GM12892 (cell line): ENCODE results near the gene SLC13A3.

Source experiments
- DNase-seq: peaks from one replicate; pipeline ENCODE4 v3.0.0; 2011; ENCODE audit not compliant: insufficient read length
- FAIRE-seq: peaks from 2 replicates; lab custom pipeline; 2011; peaks lifted over from hg19 to GRCh38; lab: Jason Lieb, UNC
- POLR2A ChIP-seq: IDR thresholded peaks from 2 replicates; pipeline ENCODE4 v1.6.1; 2011; ENCODE audit warnings: low read depth, low read length, control low read depth
- POLR2AphosphoS5 ChIP-seq: IDR thresholded peaks from 2 replicates; pipeline ENCODE4 v1.6.1; 2011; ENCODE audit warnings: low read depth, low read length, control low read depth
- TAF1 ChIP-seq: IDR thresholded peaks from 2 replicates; pipeline ENCODE4 v1.6.1; 2011; ENCODE audit warnings: low read depth, mild to moderate bottlenecking, control low read depth, low read length, borderline replicate concordance

SLC13A3 gene

DNA sequence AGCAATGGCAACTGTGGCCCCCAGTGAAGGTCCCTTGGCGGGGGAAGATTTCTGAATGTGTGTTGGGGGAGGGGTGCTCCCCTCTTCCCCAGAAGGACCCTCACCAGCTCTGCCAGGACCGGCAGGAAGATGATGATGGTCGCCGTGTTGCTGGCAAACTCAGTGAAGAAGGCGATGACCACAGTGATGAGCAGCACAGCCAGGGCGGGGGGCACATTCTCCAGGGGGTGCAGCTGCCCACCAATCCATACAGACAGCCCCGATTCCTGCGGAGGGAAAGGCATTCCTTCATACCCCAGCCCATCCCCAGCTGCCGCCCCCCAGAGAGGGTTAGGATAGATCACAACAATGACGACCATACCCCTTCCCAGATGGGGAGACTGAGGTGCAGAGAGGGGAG is 85.1 kb downstream of the SLC13A3 start:
- TF ChIP-seq TAF1: no peak
- TF ChIP-seq POLR2AphosphoS5: no peak
- no peak for TF ChIP-seq POLR2A
- DNase-seq: no peak
- FAIRE-seq: no peak

DNA sequence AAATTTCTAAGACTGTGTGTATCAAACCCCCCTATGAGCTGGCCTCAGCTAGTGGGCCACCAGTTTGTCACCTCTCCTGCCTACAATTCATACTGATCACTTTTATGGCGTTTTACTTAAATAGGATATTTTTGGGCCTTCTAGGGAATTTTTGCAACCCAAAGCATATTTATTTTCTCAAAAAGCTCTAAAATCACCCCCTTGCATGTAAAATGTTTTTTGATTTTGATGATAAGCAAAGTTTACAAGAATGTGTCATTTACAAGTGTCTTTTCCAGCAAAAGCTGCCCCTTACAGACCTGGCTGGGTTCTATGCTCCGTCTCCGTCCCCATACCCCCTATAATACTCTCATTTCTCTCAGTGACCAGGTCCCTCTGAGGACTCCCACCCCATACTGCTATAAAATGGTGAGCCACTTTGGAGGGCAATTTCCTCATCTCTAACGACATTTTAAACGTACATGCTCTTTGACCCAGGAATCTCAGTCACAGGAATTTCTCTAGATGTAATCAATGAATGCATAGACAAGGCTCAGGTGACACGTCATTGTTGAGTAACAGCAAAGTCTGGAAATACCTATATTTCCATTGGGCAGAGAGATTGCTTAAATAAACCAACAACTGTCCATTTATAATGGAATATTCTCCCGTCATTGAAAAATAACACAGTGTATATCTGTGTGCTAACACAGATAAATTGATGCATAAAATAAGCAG is 86.9 kb downstream of the SLC13A3 start:
- DNase-seq (no peak), FAIRE-seq (no peak)
- TF ChIP-seq TAF1 (no peak), POLR2AphosphoS5 (no peak), POLR2A (no peak)

DNA sequence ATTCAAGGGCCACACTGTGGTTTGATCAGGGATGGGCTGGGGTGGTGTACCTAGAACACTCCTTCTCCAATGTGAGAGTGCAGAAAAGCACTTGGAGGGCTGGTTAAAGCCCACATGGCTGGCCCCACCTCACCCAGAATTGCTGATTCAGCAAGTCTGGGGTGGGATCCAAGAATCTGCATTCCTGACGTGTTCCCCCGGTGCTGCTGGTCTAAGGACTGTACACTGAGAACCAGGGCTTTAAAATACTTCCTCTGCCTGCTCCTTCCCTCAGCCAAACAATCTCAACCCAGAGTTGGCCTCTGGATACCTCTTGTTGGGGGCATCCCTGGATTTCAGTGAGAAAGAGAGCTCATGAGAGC is 87.4 kb downstream of the SLC13A3 start:
- FAIRE-seq (no peak), DNase-seq (no peak)
- TF ChIP-seq POLR2AphosphoS5: no peak
- no peak for TF ChIP-seq POLR2A
- no peak for TF ChIP-seq TAF1

DNA sequence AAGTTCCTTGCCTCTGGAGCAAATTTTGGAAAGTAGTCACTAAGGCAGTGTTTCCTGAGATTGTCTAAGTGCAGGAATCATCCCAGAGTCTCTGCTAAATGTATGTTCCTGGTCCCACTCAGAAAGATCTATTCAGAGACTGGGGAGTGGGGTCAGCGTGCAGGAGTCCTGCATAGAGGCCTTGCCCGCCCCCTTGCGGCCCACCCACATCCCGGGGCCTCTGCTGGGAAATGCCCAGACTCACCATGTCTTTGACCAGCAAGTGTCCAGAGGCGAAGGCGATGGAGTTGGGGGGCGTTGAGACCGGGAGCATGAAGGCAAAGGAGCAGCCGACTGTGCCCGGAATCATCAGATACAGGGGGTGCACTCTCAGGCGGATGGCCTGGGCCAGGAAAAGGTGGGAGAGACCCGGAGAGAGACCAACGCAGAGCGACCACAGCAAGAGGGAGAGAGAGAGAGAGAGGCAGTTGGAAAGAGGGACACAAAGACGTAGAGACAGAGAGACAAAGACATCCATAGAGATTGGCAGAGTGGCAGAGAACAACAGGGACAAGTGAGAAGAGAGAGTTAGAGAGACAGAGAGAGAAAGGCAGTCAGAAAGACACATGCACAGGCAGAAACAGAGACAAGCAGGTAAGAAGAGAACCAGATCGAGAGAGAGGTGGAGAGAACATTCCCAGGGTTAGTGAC is 87.9 kb downstream of the SLC13A3 start:
- TF ChIP-seq POLR2AphosphoS5 (no peak), TAF1 (no peak), POLR2A (no peak)
- no peak for DNase-seq
- FAIRE-seq: no peak

DNA sequence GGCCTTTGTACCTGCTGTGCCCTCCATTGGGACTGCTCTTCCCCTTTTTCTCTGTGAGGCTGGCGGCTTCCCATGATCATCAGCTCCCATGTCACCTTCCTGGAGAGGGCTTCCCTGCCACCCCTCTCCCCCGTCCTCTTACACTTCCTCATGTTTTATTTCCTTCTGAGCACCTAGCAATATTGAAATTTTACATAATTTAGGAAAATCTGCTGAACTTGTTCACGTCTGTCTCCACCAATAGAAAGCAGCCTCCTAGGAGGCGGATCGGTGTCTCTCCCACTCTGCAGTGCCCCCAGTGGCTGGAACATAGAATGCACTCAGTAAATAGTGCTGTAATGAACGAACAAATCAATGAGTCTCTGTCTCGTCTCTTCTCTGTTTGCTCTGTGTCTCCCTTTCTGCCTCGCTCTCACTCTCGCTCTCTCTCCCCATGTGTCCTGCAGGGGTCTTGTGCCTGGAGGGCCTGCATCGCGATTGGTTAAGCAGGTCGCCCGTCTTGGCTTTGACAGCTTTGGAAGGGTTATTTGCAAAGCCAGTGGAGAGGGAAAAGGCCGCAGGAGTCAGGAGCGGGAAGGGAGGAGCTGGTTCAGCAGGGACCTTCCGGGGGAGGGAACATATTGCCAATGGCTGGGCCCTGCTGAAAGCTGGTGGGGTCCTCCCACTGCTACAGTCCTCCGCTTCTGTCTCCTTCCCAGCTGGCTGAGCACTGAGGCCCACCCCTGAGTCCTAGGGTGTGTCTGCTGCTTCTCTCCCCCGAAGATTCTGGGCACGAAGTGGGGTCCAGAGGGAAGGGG is 88.7 kb downstream of the SLC13A3 start:
- peak; percentile 52 for DNase-seq
- peak; percentile 81 for FAIRE-seq
- TF ChIP-seq TAF1: no peak
- TF ChIP-seq POLR2A: no peak
- TF ChIP-seq POLR2AphosphoS5: no peak

DNA sequence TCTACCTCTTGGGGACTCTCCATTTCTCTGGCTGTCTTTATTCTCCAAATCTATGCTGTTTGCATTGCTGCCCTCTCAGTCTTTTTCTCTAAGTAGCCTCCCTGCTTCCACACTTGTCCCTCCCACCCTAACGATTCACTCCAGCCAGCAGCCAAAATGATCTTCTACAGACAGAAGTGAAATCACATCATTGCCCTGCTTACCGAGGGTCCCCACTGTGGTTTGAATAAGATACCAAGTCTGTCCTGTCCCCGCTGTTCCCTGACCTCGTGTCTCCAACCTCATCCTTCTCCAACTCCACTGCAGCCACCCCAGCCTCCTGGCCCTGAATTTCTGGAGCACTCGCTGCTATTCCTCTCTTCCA is 89.3 kb downstream of the SLC13A3 start:
- DNase-seq: no peak
- FAIRE-seq: no peak
- TF ChIP-seq POLR2A (no peak), POLR2AphosphoS5 (no peak), TAF1 (no peak)

DNA sequence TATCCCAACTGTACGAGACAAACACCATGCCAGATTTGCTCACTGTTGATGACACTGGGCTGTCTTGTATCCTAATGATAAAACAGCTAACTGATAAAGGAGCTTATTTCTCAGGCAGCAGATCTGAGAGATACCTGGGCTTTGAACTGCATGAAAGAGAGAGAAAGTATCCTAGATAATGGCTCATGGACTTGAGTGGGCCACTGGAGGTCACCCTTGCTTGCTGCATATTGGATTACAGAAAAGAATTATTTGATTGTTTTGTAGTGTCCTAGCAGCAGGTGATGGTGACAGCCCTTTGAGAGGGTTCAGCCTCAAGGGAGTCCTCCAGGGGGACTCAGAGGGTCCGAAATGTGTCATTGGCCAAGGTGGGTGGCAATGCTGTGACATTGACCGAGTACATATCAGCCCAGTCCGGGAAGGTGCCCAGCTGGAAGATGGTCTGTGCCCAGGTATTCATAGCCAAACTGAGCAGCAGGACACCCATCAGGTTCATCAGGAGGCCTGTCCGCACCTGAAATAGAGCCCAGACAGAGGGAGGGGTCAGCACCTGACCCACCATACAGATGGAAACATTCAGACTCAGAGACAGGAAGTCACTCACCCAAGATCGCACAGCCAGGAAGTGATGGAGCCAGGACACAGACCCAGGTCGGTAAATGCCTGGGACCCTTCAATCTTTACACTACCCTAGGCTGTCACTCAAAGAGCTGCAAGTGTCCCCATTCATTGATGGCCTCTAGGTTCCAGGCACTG is 91.4 kb downstream of the SLC13A3 start:
- TF ChIP-seq POLR2A: no peak
- TF ChIP-seq POLR2AphosphoS5: no peak
- no peak for TF ChIP-seq TAF1
- no peak for DNase-seq
- no peak for FAIRE-seq

DNA sequence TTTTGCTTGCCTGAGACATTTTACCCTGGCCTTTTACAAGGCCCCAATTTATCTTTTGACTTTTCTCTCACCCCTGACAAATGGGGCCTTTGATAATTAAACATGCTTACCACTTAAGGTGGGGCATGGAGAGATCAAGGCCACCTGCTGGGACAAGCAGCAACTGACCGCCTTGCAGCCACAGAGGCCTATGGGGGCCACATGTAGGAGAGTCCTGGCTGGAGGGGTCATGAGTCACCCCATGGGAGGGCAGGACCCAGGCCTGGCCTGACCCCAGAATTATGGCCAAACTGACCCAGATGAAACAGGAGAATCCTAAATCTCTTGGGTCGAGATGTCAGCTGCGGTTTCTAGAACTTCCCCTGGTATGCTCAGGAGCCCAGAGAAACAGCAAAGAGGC is 92.3 kb downstream of the SLC13A3 start:
- DNase-seq (no peak), FAIRE-seq (no peak)
- no peak for TF ChIP-seq POLR2A
- TF ChIP-seq TAF1: no peak
- no peak for TF ChIP-seq POLR2AphosphoS5

DNA sequence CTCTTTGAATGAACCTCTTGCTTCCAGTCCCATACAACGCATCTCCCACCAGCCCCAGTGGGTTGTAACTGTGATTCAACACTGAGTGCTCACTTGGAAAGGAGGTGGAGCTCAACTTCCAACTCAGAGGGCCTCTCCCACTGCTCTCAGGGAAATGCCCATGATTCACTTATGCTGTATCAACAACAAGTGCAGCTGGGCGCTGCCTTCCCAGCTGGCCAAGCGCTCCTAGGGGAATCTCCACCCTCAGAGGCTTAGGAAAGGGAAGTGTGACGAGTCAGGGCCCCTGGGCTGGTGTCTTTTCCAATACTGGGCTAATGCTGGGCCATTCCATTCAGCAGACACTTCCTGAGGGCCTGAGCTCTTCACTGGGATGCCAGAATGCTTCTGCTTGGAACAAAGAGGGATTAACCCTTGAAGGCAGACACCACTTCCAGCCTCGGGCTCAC is 92.7 kb downstream of the SLC13A3 start:
- DNase-seq (no peak), FAIRE-seq (no peak)
- TF ChIP-seq TAF1: no peak
- TF ChIP-seq POLR2AphosphoS5: no peak
- no peak for TF ChIP-seq POLR2A

DNA sequence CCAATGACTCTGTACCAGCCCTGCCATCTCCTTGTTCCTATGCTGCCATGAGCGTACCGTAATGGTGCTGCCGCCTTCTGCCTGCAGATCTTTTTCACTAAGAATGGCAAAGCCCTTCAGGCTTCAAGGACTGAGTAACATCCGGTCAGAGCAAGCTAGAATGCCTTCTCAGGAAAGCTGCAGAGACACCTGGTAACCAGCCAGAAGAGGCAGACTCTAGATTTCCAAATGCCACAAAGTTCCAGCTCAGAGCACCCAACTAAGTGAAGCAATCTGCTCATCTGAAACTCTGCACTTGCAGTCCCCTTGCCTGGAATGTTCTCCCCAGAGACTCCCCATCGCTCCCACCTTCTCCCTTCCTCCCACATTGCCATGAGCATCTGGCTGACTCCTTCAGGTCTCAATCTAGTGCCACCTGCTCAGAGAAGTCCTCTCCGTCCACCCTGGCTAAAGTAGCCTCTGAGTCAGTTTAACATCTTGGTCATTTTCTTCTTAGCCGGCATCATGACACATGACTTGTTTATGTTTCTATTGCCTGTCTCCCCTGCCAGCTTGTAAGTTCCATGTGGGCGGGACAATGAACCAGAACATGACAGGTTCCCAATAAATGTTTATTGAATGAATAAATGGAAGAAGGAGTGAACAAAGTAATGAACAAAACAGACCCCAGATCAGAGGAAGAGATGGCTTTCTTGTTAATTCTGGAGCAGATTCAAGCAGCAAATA is 93.9 kb downstream of the SLC13A3 start:
- DNase-seq: no peak
- no peak for FAIRE-seq

More for the DNA sequence above, 93.9 kb downstream of the SLC13A3 start:
- TF ChIP-seq POLR2A: no peak
- no peak for TF ChIP-seq POLR2AphosphoS5
- no peak for TF ChIP-seq TAF1
